Renal pelvis (tissue), 4 donors: ENCODE measurements around the gene PGA3. TPM values are rescaled to one million over a fixed set of nuclear protein-coding genes. Genes with fewer than 3 reads are reported as not detected.
"Not testable (repeated sequence)": the region's sequence is repeated elsewhere in the genome, so short reads cannot be mapped to it uniquely, and the experiment has no call there.

Experiments used
- DNase-seq: peaks from one replicate; pipeline ENCODE4 v3.0.0-alpha.2; 2013
- polyA plus RNA-seq, 3 donors: library from polyadenylated mRNA; unstranded; fragments of 120-200 nt; gene quantifications; one replicate each; pipeline ENCODE4 v1.2.1, GENCODE V29; 2013; ENCODE audit not compliant: insufficient read length in 3 of 3

Gene PGA3
- polyA plus RNA-seq, 3 donors = 0.30 to 0.51 TPM; not detected in 1

GRCh38 chr11:61207636-61208310, 4.5 kb downstream of the PGA3 start:
- not testable (repeated sequence) for DNase-seq

GRCh38 chr11:61210629-61211028, 7.3 kb downstream of the PGA3 start:
- DNase-seq = not testable (repeated sequence)

- DNase-seq = not testable (repeated sequence)
These were observed 8.1 kb downstream of the PGA3 start for GRCh38 chr11:61211327-61211952.

DNA sequence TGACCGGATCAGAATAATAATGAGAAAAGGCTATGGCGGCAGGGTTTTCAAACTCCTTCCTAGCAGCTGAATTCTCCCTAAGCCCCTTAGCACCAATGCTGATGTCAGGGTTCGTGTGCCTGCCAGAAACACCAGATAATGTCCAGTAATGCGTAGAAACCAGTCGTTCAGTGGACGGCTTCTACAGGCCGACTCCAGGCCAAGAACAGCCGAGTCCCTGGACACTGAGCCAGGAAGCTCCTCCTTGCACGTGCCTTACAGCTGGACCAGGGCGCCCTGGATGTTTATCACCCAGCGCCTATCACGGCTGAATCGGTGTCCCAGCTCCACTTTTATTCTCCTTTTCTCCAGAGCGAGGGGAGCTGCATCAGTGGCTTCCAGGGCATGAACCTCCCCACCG, 8.9 kb downstream of the PGA3 start:
- DNase-seq = not testable (repeated sequence)

GRCh38 chr11:61213711-61214324, 10.5 kb downstream of the PGA3 start:
- not testable (repeated sequence) for DNase-seq

GRCh38 chr11:61218306-61218705, 15.0 kb downstream of the PGA3 start:
- not testable (repeated sequence) for DNase-seq

GRCh38 chr11:61219016-61219415, 15.7 kb downstream of the PGA3 start:
- DNase-seq = not testable (repeated sequence)

DNA sequence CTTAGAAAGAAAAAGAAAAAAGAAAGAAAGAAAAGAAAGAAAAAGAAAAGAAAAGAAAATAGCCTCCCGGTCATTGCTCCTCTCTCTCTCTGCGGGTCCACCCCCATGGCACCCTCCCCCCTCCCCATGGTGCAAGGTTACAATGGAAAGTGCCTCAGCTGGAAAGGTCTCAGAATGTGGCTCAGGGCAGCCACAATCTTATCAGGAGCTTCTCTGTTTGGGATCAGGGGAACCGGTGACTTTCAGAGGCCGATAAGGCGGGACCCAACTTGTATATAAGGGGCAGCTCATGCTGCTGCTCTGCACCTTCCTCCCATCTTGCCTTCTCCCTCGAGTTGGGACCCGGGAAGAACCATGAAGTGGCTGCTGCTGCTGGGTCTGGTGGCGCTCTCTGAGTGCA, 18.7 kb downstream of the PGA3 start, which contains the start of gene PGA4:
TSS of gene PGA4 (plus strand) at position 301 of the 400 bp plus-strand sequence. CDS start at position 355, 54 bp downstream.
- not testable (repeated sequence) for DNase-seq

DNA sequence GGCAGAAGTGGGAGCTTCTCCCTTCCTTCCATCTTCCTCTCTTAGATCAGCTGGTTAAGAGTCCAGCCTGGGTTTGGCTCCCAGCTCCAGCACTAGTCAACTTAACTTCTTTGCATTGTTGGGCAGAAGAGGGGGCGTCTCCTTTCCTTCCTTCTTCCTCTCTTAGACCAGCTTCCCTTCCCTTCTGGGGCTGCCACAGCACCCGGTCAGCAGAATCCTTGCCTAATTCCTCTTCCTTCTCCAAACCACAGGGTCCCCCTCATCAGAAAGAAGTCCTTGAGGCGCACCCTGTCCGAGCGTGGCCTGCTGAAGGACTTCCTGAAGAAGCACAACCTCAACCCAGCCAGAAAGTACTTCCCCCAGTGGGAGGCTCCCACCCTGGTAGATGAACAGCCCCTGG, 19.4 kb downstream of the PGA3 start:
- not testable (repeated sequence) for DNase-seq

GRCh38 chr11:61226457-61227137, 23.3 kb downstream of the PGA3 start:
- not testable (repeated sequence) for DNase-seq

- DNase-seq = not testable (repeated sequence)
These were observed 26.1 kb downstream of the PGA3 start for GRCh38 chr11:61229458-61229857.

GRCh38 chr11:61231033-61231432, 27.7 kb downstream of the PGA3 start:
- not testable (repeated sequence) for DNase-seq

DNA sequence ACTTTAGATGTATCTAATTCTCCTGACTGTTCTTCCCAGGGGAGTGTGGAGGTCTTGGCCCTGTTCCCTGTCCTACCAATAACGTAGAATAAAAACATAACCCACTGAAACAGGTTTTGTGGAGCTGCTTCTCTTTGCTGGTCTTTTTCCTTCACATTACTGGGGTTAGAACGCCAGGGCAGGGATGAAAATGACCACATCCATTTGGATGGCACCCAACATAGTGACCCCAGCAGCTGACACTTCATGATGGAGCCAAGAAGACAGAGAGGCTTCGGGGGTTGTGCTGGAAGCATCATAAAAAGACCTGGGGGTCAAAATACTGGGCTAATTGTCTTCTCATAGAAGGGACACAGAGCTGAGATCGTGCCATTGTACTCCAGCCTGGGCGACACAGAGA, 28.3 kb downstream of the PGA3 start:
- not testable (repeated sequence) for DNase-seq

GRCh38 chr11:61232548-61233145, 29.3 kb downstream of the PGA3 start:
- not testable (repeated sequence) for DNase-seq

- not testable (repeated sequence) for DNase-seq
These were observed 33.8 kb downstream of the PGA3 start for GRCh38 chr11:61237130-61237529.

DNA sequence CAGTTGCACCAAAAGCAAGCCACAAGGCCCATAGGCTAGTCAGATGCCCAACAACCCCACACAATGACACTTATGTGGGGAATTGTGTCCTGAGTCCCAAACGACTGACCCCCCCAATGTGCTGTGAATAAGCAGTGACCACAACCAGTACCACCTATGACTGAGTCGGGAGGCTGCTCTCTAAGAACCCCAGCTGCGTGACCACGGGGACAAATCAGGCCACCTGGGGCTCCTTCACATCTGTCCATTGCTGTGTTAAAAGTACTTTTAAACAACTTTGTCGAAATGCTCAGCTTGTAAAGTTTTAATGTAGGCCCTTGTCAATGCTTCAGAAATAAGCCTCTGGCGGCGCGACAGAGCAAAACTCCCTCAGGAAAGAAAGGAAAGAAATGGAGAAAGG, 37.0 kb downstream of the PGA3 start:
- DNase-seq = not testable (repeated sequence)

DNA sequence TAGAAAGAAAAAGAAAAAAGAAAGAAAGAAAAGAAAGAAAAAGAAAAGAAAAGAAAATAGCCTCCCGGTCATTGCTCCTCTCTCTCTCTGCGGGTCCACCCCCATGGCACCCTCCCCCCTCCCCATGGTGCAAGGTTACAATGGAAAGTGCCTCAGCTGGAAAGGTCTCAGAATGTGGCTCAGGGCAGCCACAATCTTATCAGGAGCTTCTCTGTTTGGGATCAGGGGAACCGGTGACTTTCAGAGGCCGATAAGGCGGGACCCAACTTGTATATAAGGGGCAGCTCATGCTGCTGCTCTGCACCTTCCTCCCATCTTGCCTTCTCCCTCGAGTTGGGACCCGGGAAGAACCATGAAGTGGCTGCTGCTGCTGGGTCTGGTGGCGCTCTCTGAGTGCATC, 37.6 kb downstream of the PGA3 start, which contains the start of gene PGA5:
TSS of gene PGA5 (plus strand) at position 301 of the 400 bp plus-strand sequence. CDS start at position 353, 52 bp downstream.
- DNase-seq = not testable (repeated sequence)

DNA sequence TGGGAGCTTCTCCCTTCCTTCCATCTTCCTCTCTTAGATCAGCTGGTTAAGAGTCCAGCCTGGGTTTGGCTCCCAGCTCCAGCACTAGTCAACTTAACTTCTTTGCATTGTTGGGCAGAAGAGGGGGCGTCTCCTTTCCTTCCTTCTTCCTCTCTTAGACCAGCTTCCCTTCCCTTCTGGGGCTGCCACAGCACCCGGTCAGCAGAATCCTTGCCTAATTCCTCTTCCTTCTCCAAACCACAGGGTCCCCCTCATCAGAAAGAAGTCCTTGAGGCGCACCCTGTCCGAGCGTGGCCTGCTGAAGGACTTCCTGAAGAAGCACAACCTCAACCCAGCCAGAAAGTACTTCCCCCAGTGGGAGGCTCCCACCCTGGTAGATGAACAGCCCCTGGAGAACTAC, 38.2 kb downstream of the PGA3 start:
- not testable (repeated sequence) for DNase-seq

GRCh38 chr11:61245284-61245964, 42.1 kb downstream of the PGA3 start:
- not testable (repeated sequence) for DNase-seq

- DNase-seq = not testable (repeated sequence)
These were observed 44.8 kb downstream of the PGA3 start for GRCh38 chr11:61248071-61248470.

DNA sequence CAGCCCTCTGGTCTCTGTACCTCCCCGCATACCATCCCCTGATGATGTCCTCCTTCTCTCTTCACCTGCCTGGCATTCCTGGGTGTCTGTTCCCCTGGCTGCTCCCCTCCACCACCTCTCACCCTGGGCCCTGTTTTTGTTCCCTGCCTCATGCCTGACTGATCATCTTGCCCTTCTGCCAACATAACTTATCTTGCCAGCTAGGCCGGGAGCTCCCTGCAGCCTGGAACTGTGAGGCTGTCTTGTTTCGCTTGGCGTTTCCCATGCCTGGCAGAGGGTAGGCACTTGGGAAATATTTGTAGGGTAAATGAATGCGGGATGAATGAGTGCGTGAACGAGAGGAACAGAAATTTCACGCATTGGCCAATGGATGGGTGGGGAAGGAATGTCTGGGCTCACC, 45.9 kb downstream of the PGA3 start:
- not testable (repeated sequence) for DNase-seq
